ENCODE measurements around the gene HBP1.

DNA sequence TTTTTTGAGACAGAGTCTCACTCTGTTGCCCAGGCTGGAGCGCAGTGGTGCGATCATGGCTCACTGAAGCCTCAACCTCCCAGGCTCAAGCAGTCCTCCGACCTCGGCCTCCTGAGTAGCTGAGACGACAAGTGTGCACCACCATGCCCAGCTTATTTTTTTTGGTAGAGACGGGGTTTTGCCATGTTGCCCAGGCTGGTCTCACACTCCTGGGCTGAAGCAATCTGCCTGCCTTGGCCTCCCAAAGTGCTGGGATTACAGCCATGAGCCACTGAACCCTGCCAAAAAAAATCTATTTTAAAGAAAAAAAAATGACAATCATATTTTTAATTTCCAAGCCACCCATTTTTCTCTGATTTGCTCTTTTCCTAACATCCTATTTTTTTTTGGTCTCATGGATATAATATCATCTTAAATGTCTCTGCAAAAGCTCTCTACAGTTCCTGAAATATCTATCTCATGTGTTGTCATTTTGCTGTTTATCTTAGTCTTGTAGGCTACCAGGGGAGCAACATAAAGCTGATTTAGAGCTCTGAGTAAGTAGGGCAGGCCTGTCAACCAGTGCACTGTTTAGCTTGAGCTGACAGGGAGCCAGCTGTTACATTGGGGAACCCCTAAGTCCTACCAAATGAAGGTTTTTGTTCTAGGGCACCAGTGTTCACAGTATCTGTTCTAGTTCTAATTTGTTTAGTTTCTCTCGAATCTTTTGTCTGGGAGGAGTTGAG is 29.9 kb upstream of the HBP1 start:
- no peak for TF ChIP-seq RARB (CRISPR knock-in tag; IDR thresholded peaks at IDR 0.05)
- no peak for TF ChIP-seq ZFP3 (CRISPR knock-in tag; IDR thresholded peaks at IDR 0.05)
- no peak for TF ChIP-seq ZNF8 (CRISPR knock-in tag; IDR thresholded peaks at IDR 0.05)
- TF ChIP-seq, protein P1, sequence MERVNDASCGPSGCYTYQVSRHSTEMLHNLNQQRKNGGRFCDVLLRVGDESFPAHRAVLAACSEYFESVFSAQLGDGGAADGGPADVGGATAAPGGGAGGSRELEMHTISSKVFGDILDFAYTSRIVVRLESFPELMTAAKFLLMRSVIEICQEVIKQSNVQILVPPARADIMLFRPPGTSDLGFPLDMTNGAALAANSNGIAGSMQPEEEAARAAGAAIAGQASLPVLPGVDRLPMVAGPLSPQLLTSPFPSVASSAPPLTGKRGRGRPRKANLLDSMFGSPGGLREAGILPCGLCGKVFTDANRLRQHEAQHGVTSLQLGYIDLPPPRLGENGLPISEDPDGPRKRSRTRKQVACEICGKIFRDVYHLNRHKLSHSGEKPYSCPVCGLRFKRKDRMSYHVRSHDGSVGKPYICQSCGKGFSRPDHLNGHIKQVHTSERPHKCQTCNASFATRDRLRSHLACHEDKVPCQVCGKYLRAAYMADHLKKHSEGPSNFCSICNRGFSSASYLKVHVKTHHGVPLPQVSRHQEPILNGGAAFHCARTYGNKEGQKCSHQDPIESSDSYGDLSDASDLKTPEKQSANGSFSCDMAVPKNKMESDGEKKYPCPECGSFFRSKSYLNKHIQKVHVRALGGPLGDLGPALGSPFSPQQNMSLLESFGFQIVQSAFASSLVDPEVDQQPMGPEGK (CRISPR knock-in tag; IDR thresholded peaks at IDR 0.05; ENCODE audit: borderline replicate concordance): no peak
- TF ChIP-seq ZNF565 (CRISPR knock-in tag; conservative IDR thresholded peaks at IDR 0.05; ENCODE audit: low read depth): no peak
- no peak for TF ChIP-seq ARNTL (CRISPR knock-in tag; IDR thresholded peaks at IDR 0.05; ENCODE audit: borderline replicate concordance, low read depth)
- TF ChIP-seq PPARA (CRISPR knock-in tag; IDR thresholded peaks at IDR 0.05; ENCODE audit: borderline replicate concordance): no peak
- no peak for TF ChIP-seq SNAI2 (CRISPR knock-in tag; IDR thresholded peaks at IDR 0.05)
- TF ChIP-seq BACH2 (CRISPR knock-in tag; IDR thresholded peaks at IDR 0.05; ENCODE audit: borderline replicate concordance): no peak
- TF ChIP-seq ZC3H10 (CRISPR knock-in tag; IDR thresholded peaks at IDR 0.05): no peak
- TF ChIP-seq TCF4 (CRISPR knock-in tag; IDR thresholded peaks at IDR 0.05; ENCODE audit: borderline replicate concordance): no peak
- TF ChIP-seq CSDC2 (CRISPR knock-in tag; IDR thresholded peaks at IDR 0.05): no peak
